Uterus (tissue), 4 donors: ENCODE data around the gene NBPF1. TPM values are rescaled to one million over a fixed set of nuclear protein-coding genes. Genes with fewer than 3 reads are reported as not detected.
A peak's percentile ranks its signal among the peaks of the same experiment; 100 is the strongest.

Experiments used
- DNase-seq, 2 donors: peaks; one replicate each; pipeline ENCODE4 v3.0.0-alpha.2; 2019 to 2020
- H3K27ac ChIP-seq, 2 donors: fragments of 200-600 bp; sonication (generic); 1 replicate in 1 of 2; 2 replicates in 1 of 2; pipeline ENCODE4 v1.5.1; 2016 to 2018
- H3K27me3 ChIP-seq, 2 donors: fragments of 200-600 bp; sonication (generic); one replicate each; pipeline ENCODE4 v1.5.1; 2018 to 2019; ENCODE audit warnings: control low read depth in 1 of 2
- H3K36me3 ChIP-seq, 2 donors: fragments of 200-600 bp; sonication (generic); one replicate each; pipeline ENCODE4 v1.5.1; 2019; ENCODE audit warnings: control low read depth in 1 of 2
- H3K4me1 ChIP-seq, 2 donors: fragments of 200-600 bp; sonication (generic); one replicate each; pipeline ENCODE4 v1.5.1; 2018 to 2019; ENCODE audit warnings: control low read depth in 1 of 2
- H3K4me3 ChIP-seq, 2 donors: fragments of 200-600 bp; sonication (generic); 1 replicate in 1 of 2; 2 replicates in 1 of 2; pipeline ENCODE4 v1.5.1; 2018 to 2019; ENCODE audit warnings: mild to moderate bottlenecking in 1 of 2
- H3K9me3 ChIP-seq, 2 donors: fragments of 200-600 bp; sonication (generic); one replicate each; pipeline ENCODE4 v1.5.1; 2019; ENCODE audit warnings: control low read depth in 1 of 2
- CTCF ChIP-seq, 4 experiments: fragments of 200-600 bp in 2 of 4; fragments of 450-650 bp in 2 of 4; sonication (generic) in 2 of 4; IDR thresholded peaks; one replicate each; pipeline ENCODE4 v1.5.1; 2016 to 2019; ENCODE audit warnings: antibody characterized with exemption in 4 of 4, mild to moderate bottlenecking in 2 of 4, moderate library complexity in 1 of 4
- POLR2A ChIP-seq, 2 donors: fragments of 450-650 bp; IDR thresholded peaks; one replicate each; pipeline ENCODE4 v1.6.1; 2016; ENCODE audit warnings: antibody characterized with exemption in 2 of 2, mild to moderate bottlenecking in 1 of 2, moderate library complexity in 1 of 2
- intact Hi-C: fragments of 100-400 bp; cut with DNase I; formaldehyde crosslinking; loops from one replicate; pipeline ENCODE4 v1.15.1; 2023; ENCODE audit warnings: low total_unique reads
- total RNA-seq, 4 donors: library from RNA; depleted of rRNA in 3 of 4; stranded (reverse); fragments of >200 nt in 3 of 4; gene quantifications; one replicate each; pipeline versions ENCODE4 v1.1.0 to v1.2.4, GENCODE V29; 2014 to 2023
- donor health status: DM: yes; HTN: yes; CAD: no.

The NBPF1 gene
- total RNA-seq, 4 donors from 2014 or later: 29.4 to 178 (median 39.2) TPM

- H3K27me3 ChIP-seq: no peaks in the 10 kb centered on the region
- intact Hi-C loops: no loop called here
- H3K36me3 ChIP-seq: no peaks in the 10 kb centered on the region
- no peak overlapping the region for H3K27ac ChIP-seq
- no peaks in the 10 kb centered on the region for H3K9me3 ChIP-seq
- TF ChIP-seq POLR2A (IDR thresholded peaks at IDR 0.05) (no peak), CTCF (IDR thresholded peaks at IDR 0.05) (no peak)
- no peaks in the 10 kb centered on the region for H3K4me1 ChIP-seq
- no peak overlapping the region for H3K4me3 ChIP-seq
- DNase-seq: peak; percentile 19 to 26
Measured at GRCh38 chr1:16618719-16619118, 5.4 kb upstream of the NBPF1 start.

- Histone ChIP-seq H3K27me3 (no peaks in the 10 kb centered on the region), H3K4me1 (no peaks in the 10 kb centered on the region), H3K4me3 (no peak overlapping the region), H3K36me3 (no peaks in the 10 kb centered on the region), H3K9me3 (no peaks in the 10 kb centered on the region), H3K27ac (no peak overlapping the region)
- DNase-seq: no peak
- intact Hi-C loops: no loop called here
- TF ChIP-seq CTCF (IDR thresholded peaks at IDR 0.05): no peak
Measured at GRCh38 chr1:16617778-16618580, 4.6 kb upstream of the NBPF1 start.

DNA sequence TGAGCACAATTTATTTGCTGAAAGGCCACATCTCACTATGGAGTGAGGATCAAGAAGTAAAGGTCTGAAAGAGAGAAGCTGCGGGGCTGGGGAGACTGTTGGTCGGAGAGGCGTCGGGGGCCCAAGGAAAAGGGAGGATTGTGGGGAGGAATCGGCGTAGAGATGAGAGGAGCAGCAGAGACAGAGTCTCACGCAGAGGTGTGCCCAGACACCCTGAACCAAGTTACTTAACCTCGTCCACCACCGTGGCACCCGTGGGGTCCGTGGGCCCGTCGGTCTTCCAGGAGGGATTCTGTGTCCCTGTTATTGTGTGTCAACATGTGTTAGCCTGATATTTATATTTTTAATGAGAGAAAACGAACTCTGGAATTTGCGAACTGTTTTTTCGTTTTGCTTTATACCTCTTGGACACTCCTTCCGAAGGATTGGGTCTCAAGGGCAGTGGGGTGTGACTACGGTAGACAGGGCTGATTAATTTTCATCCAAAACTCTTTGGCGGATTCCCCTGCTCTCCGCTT is 3.8 kb upstream of the NBPF1 start:
- Histone ChIP-seq H3K27ac (no peak overlapping the region), H3K4me3 (no peak overlapping the region), H3K36me3 (no peaks in the 10 kb centered on the region), H3K9me3 (no peaks in the 10 kb centered on the region), H3K27me3 (no peaks in the 10 kb centered on the region), H3K4me1 (peaks cover 0 to 2% of the 10 kb centered on the region in 2 donors)
- DNase-seq: peak; percentile 17 to 30
- intact Hi-C loops: no loop called here
- no peak for TF ChIP-seq CTCF (IDR thresholded peaks at IDR 0.05)

DNA sequence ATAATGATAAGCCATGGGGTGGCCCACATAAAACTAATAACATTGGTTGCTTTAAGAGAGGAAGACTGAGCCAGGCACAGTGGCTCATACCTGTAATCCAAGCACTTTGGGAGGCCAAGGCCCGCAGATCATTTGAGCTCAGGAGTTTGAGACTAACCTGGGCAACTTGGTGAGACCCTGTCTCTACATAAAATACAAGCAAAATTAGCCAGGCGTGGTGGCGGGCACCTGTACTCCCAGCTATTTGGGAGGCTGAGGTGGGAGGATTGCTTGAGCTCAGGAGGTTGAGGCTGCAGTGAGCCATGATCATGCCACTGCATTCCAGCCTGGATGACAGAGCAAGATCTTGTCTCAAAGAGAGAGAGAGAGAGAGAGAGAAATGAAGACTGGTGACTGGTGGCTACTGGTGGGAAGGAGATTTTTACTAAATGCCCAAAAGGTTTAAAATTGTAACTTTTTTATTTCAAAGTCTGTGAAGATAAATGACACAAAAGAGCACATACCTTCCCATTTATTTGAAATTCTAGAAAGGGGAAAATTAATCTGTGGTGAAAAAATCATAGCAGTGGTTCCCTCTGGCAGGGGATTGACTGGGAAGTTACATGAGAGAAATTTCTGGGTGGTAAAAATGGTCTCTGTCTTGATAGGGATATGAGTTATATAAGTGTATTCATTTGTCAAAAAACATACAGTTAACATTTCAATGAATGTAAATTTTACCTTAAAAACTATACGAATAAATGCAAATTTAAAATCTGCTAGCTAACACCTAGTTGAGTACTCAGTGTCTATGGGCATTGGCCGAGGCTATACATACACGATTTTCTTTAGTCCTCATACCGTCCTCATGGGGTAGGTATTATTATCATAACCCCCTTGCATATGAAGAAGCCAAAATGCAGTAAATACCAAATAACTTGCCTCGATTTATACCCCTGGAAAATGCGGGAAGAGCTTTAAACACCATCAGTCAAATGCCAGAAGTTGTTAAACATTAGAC is 2.2 kb upstream of the NBPF1 start:
- no peaks in the 10 kb centered on the region for H3K27me3 ChIP-seq

More for the DNA sequence above, 2.2 kb upstream of the NBPF1 start:
- Histone ChIP-seq H3K9me3 (no peaks in the 10 kb centered on the region), H3K36me3 (no peaks in the 10 kb centered on the region), H3K27ac (no peak overlapping the region), H3K4me1 (peaks cover 0 to 5% of the 10 kb centered on the region in 2 donors), H3K4me3 (no peak overlapping the region)
- peak in 1 of 2 donors; percentile 23 for DNase-seq
- TF ChIP-seq POLR2A (IDR thresholded peaks at IDR 0.05): peak in 1 of 2 donors; percentile 4
- TF ChIP-seq CTCF (IDR thresholded peaks at IDR 0.05): no peak
- intact Hi-C loops: no loop called here
